HG02571 (cell line): ENCODE data around the gene DENND4C.
"Not testable (repeated sequence)": the region's sequence is repeated elsewhere in the genome, so short reads cannot be mapped to it uniquely, and the experiment has no call there.

Experiments used
- ATAC-seq: cut with Tn5 transposase; IDR thresholded peaks from one replicate; pipeline ENCODE4 v1.9.1; 2021; ENCODE audit warnings: mild to moderate bottlenecking, moderate library complexity; ENCODE audit not compliant: unreplicated experiment

The DENND4C gene

GRCh38 chr9:19223724-19224123 lies 6.8 kb upstream of the DENND4C start:
- ATAC-seq = no peak

- no peak for ATAC-seq
These were observed 5.9 kb upstream of the DENND4C start for GRCh38 chr9:19224563-19224962.

- ATAC-seq = peak; percentile 51
These were observed 718 bp upstream of the DENND4C start for GRCh38 chr9:19229595-19230354.

- peak; percentile 4 for ATAC-seq
These were observed 822 bp downstream of the DENND4C start for GRCh38 chr9:19231126-19231903.

- ATAC-seq = no peak
These were observed 1.7 kb downstream of the DENND4C start for GRCh38 chr9:19231904-19232822.

GRCh38 chr9:19232823-19233194 lies 2.3 kb downstream of the DENND4C start:
- ATAC-seq = no peak

- ATAC-seq = no peak
These were observed 2.9 kb downstream of the DENND4C start for GRCh38 chr9:19233344-19233743.

GRCh38 chr9:19239955-19240354 lies 9.5 kb downstream of the DENND4C start:
- ATAC-seq = no peak

- ATAC-seq = no peak
These were observed 11.2 kb downstream of the DENND4C start for GRCh38 chr9:19241728-19242127.

GRCh38 chr9:19243366-19244033 lies 13.0 kb downstream of the DENND4C start:
- ATAC-seq = no peak

- no peak for ATAC-seq
These were observed 16.4 kb downstream of the DENND4C start for GRCh38 chr9:19246891-19247290.

GRCh38 chr9:19247420-19247819 lies 16.9 kb downstream of the DENND4C start:
- no peak for ATAC-seq

- not testable (repeated sequence) for ATAC-seq
These were observed 19.9 kb downstream of the DENND4C start for GRCh38 chr9:19250346-19250745.

- not testable (repeated sequence) for ATAC-seq
These were observed 20.7 kb downstream of the DENND4C start for GRCh38 chr9:19251203-19251602.

- not testable (repeated sequence) for ATAC-seq
These were observed 21.1 kb downstream of the DENND4C start for GRCh38 chr9:19251622-19252021.

GRCh38 chr9:19252174-19252884 lies 21.8 kb downstream of the DENND4C start:
- no peak for ATAC-seq

- no peak for ATAC-seq
These were observed 22.4 kb downstream of the DENND4C start for GRCh38 chr9:19252885-19253219.

GRCh38 chr9:19255112-19255511 lies 24.6 kb downstream of the DENND4C start:
- no peak for ATAC-seq

- ATAC-seq = no peak
These were observed 25.3 kb downstream of the DENND4C start for GRCh38 chr9:19255821-19256220.

GRCh38 chr9:19259665-19260255 lies 29.3 kb downstream of the DENND4C start:
- ATAC-seq = not testable (repeated sequence)
